GM18867 (cell line): ENCODE results near the gene IGF2R.

ENCODE experiments used
- ATAC-seq: cut with Tn5 transposase; IDR thresholded peaks from one replicate; pipeline ENCODE4 v1.9.1; 2021; ENCODE audit warnings: mild to moderate bottlenecking, moderate library complexity; ENCODE audit not compliant: unreplicated experiment

IGF2R gene

GRCh38 chr6:160022793-160023192 lies 53.9 kb downstream of the IGF2R start:
- ATAC-seq, result no peak

- no peak for ATAC-seq
Observed at GRCh38 chr6:160024152-160024551, 55.3 kb downstream of the IGF2R start.

GRCh38 chr6:160027076-160027475 lies 58.2 kb downstream of the IGF2R start:
- ATAC-seq, result no peak

GRCh38 chr6:160027931-160028330 lies 59.0 kb downstream of the IGF2R start:
- no peak for ATAC-seq

- ATAC-seq, result peak; percentile 44
Observed at GRCh38 chr6:160028487-160029275, 59.8 kb downstream of the IGF2R start.

GRCh38 chr6:160029525-160029924 lies 60.6 kb downstream of the IGF2R start:
- ATAC-seq, result no peak

GRCh38 chr6:160030103-160030502 lies 61.2 kb downstream of the IGF2R start:
- ATAC-seq, result no peak

GRCh38 chr6:160031442-160031841 lies 62.6 kb downstream of the IGF2R start:
- ATAC-seq, result no peak

GRCh38 chr6:160031871-160032270 lies 63.0 kb downstream of the IGF2R start:
- ATAC-seq, result no peak

- ATAC-seq, result no peak
Observed at GRCh38 chr6:160032538-160032937, 63.7 kb downstream of the IGF2R start.

GRCh38 chr6:160034036-160034930 lies 65.4 kb downstream of the IGF2R start:
- no peak for ATAC-seq

- no peak for ATAC-seq
Observed at GRCh38 chr6:160035241-160035640, 66.4 kb downstream of the IGF2R start.

GRCh38 chr6:160035693-160036330 lies 66.9 kb downstream of the IGF2R start:
- ATAC-seq, result no peak

- ATAC-seq, result no peak
Observed at GRCh38 chr6:160036331-160036695, 67.4 kb downstream of the IGF2R start.

GRCh38 chr6:160036790-160037206 lies 67.9 kb downstream of the IGF2R start:
- ATAC-seq, result no peak

- ATAC-seq, result no peak
Observed at GRCh38 chr6:160038479-160038878, 69.6 kb downstream of the IGF2R start.

GRCh38 chr6:160039441-160039840 lies 70.6 kb downstream of the IGF2R start:
- ATAC-seq, result no peak

GRCh38 chr6:160040055-160040454 lies 71.2 kb downstream of the IGF2R start:
- no peak for ATAC-seq

GRCh38 chr6:160040527-160041264 lies 71.8 kb downstream of the IGF2R start:
- ATAC-seq, result no peak

- ATAC-seq, result no peak
Observed at GRCh38 chr6:160041608-160042007, 72.7 kb downstream of the IGF2R start.
